ENCODE measurements around the gene TDRD3.

- TF ChIP-seq, protein P1, sequence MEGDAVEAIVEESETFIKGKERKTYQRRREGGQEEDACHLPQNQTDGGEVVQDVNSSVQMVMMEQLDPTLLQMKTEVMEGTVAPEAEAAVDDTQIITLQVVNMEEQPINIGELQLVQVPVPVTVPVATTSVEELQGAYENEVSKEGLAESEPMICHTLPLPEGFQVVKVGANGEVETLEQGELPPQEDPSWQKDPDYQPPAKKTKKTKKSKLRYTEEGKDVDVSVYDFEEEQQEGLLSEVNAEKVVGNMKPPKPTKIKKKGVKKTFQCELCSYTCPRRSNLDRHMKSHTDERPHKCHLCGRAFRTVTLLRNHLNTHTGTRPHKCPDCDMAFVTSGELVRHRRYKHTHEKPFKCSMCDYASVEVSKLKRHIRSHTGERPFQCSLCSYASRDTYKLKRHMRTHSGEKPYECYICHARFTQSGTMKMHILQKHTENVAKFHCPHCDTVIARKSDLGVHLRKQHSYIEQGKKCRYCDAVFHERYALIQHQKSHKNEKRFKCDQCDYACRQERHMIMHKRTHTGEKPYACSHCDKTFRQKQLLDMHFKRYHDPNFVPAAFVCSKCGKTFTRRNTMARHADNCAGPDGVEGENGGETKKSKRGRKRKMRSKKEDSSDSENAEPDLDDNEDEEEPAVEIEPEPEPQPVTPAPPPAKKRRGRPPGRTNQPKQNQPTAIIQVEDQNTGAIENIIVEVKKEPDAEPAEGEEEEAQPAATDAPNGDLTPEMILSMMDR (IDR thresholded peaks at IDR 0.05): no peak
- TF ChIP-seq ZFX (IDR thresholded peaks at IDR 0.05; ENCODE audit: borderline replicate concordance): no peak
Observed at GRCh38 chr13:60492187-60492586, 95.2 kb downstream of the TDRD3 start.

All from 22Rv1 (cell line).